Ammon's horn (tissue), 1 donor: ENCODE data around the gene C9orf72.

Source experiments
- DNase-seq: peaks from one replicate; pipeline ENCODE4 v3.0.0-alpha.2; 2016; ENCODE audit warnings: low spot score

C9orf72 gene

GRCh38 chr9:27538647-27539046, 34.6 kb downstream of the C9orf72 start:
- DNase-seq = no peak

- DNase-seq = no peak
Observed at GRCh38 chr9:27537756-27538155, 35.5 kb downstream of the C9orf72 start.

GRCh38 chr9:27537027-27537435, 36.2 kb downstream of the C9orf72 start:
- no peak for DNase-seq

GRCh38 chr9:27536168-27536567, 37.1 kb downstream of the C9orf72 start:
- no peak for DNase-seq

- DNase-seq = peak; percentile 79
Observed at GRCh38 chr9:27535701-27536118, 37.6 kb downstream of the C9orf72 start.

- DNase-seq = no peak
Observed at GRCh38 chr9:27534658-27535209, 38.5 kb downstream of the C9orf72 start.

- DNase-seq = no peak
Observed at GRCh38 chr9:27534131-27534530, 39.1 kb downstream of the C9orf72 start.

GRCh38 chr9:27533311-27533710, 40.0 kb downstream of the C9orf72 start:
- DNase-seq = no peak

GRCh38 chr9:27532046-27532445, 41.2 kb downstream of the C9orf72 start:
- no peak for DNase-seq

GRCh38 chr9:27530915-27531755, 42.1 kb downstream of the C9orf72 start:
- DNase-seq = no peak

GRCh38 chr9:27529316-27530278, 43.7 kb downstream of the C9orf72 start, which contains the start of gene MOB3B:
Gene MOB3B, minus strand, starts transcription at chr9:27529814. Its CDS starts 74,264 bp downstream, at chr9:27455550.
- DNase-seq = peak; percentile 86

- peak; percentile 58 for DNase-seq
Observed at GRCh38 chr9:27528886-27529315, 44.4 kb downstream of the C9orf72 start.

GRCh38 chr9:27528076-27528885, 45.0 kb downstream of the C9orf72 start:
- peak; percentile 76 for DNase-seq

GRCh38 chr9:27527702-27528075, 45.6 kb downstream of the C9orf72 start:
- peak; percentile 37 for DNase-seq

GRCh38 chr9:27524236-27524635, 49.0 kb downstream of the C9orf72 start, which contains the start of gene IFNK:
Gene IFNK, plus strand, starts transcription at chr9:27524290. Its CDS starts 47 bp downstream, at chr9:27524337.
- no peak for DNase-seq

GRCh38 chr9:27523141-27523540, 50.1 kb downstream of the C9orf72 start:
- no peak for DNase-seq

- no peak for DNase-seq
Observed at GRCh38 chr9:27520986-27521385, 52.3 kb downstream of the C9orf72 start.

- DNase-seq = no peak
Observed at GRCh38 chr9:27519466-27520465, 53.5 kb downstream of the C9orf72 start.

- DNase-seq = no peak
Observed at GRCh38 chr9:27518809-27519208, 54.5 kb downstream of the C9orf72 start.

GRCh38 chr9:27518006-27518405, 55.3 kb downstream of the C9orf72 start:
- no peak for DNase-seq
